COLO668 (cell line): ENCODE measurements around the gene GLYATL1.
"Not testable (repeated sequence)": the region's sequence is repeated elsewhere in the genome, so short reads cannot be mapped to it uniquely, and the experiment has no call there.

ENCODE experiments used
- DNase-seq: peaks from one replicate; lab custom pipeline; 2025; ENCODE audit not compliant: unreplicated experiment; lab: John Stamatoyannopoulos, UW

The GLYATL1 gene

DNA sequence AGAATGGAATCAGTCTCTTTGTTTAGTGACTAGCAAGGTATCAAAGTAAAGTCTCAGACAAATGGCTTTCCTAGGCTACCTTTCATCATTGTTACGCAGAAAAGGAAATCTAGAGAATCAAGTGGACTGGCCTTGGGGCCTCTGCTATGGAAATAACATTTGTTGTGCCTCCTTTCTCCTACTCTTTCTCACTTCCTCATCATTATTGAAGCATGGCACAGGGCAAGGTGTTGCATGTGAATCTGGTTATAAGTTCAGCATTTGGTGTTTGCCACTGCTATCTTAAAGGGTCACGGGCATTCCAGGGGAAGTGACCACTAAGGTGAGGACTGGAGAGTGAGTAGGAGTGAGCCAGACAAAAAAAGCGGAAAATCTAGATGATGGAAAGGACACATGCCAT is 54.9 kb downstream of the GLYATL1 start:
- DNase-seq = no peak

DNA sequence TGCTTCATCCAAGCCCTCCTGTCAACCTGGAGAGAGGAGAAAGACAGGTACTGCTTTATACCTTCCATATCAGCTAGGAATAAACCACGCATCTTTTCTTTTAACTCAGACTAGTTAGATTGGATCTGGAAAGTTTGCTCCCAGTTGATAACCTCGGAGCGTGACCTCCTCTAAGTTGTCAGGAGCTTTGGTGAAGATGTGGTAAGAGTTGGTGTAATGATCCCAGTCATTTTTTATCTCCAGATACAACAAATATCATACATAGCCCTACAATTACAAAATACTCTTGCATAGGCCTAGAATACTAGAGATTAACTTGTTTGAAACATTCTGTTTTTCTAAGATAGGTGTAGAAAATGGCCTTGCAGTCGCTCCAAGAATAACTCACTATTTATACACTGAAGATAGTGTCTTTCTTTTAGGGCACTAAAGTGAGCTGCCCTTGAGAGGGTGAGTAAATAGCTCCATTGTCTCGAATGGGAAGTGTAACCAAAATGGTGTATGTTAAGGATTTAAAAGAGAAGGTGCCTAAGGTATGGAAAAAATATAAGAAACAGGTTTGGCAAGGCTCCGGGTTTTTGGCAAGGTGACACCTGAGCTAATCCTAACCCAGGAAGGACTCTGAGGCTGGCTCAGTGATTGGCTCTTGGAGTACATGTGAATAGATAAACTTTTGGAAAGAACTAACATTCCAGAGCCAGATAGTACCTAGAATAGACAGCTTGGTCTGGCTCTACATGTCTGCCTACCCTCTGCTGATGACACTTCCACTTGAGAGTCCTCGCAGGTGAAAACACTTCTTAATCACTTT is 59.4 kb downstream of the GLYATL1 start:
- no peak for DNase-seq

GRCh38 chr11:58999291-58999680 is 60.0 kb downstream of the GLYATL1 start:
- no peak for DNase-seq

GRCh38 chr11:59000003-59000402 is 60.7 kb downstream of the GLYATL1 start:
- no peak for DNase-seq

DNA sequence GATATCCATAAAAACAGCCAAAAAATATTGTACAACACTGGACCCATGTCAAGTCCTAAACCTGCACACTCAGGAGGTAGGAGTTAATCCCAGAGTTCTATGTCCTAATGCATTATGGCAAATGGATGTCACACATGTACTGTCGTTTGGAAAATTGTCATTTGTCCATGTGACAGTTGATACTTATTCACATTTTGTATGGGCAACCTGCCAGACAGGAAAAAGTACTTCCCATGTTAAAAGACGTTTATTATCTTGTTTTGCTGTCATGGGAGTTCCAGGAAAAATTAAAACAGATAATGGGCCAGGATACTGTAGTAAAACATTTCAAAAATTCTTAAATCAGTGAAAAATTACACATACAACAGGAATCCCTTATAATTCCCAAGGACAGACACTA is 62.7 kb downstream of the GLYATL1 start:
- DNase-seq = not testable (repeated sequence)
